Embryonic facial prominence (tissue), 1 donor: ENCODE data around the gene CSF1R.

Source experiments
- DNase-seq: peaks from one replicate; pipeline ENCODE4 v3.0.0-alpha.2; 2016; ENCODE audit errors: extremely low spot score

Gene CSF1R

DNA sequence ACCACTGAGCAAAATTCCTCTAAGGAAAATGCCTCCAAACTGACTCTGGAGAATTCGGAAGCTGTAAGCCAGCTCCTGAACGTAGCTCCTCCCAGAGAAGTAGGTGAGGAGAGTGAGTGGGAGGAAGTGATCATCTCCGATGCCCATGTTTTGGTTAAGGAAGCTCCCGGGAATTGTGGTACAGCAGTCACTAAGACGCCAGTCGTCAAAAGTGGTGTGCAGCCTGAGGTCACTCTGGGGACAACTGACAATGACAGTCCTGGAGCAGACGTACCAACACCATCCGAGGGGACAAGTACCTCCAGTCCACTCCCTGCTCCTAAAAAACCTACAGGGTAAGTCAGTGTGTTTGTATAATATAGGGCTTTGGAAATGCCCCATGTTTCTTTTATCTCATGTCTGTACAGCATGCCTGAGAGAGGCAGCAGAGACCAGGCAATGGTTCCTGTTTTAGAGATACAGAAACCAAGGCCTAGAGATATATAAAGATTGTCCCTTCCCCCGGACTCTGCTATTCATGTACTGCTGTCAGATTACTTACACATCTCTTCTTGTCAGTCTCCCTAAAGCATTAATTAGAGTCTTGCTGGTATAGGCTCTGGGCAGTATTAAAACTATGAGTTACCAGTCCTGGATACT, 61.9 kb downstream of the CSF1R start:
- no peak for DNase-seq

DNA sequence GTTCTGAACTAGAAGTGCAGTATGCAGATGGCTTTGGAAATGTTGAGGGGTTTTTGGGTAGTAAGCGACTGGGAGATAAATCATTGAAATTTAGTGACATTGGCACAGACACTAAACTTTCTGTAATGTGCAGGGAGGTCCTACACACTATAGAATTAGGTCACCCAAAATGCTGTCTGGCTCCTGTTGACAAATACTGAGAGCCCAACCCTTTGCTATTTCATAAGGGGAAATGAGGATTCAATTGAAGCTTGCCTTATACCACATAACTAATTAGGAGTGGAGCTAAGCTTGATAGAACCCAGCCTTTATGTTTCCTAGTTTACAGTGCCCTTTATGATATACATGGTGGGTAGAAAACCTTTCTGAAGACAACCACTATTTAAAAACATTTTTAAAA, 63.2 kb downstream of the CSF1R start:
- DNase-seq: no peak

DNA sequence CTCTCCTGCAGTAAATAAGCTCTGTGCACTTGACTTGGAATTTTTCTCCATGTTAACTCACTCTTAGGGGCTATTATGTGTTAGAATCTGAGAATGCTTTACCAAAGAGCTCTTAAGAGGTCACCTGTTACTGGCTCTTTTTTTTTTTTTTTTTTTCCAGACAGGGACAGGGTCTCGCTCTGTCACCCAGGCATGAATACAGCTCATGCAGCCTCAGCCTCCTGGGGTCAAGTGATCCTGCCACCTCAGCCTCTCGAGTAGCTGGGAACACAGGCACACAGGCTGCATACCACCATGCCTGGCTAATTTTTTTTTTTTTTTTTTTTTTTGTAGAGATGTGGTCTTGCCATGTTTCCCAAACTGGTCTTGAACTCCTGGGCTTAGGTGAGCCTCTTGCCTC, 63.7 kb downstream of the CSF1R start:
- DNase-seq: no peak

DNA sequence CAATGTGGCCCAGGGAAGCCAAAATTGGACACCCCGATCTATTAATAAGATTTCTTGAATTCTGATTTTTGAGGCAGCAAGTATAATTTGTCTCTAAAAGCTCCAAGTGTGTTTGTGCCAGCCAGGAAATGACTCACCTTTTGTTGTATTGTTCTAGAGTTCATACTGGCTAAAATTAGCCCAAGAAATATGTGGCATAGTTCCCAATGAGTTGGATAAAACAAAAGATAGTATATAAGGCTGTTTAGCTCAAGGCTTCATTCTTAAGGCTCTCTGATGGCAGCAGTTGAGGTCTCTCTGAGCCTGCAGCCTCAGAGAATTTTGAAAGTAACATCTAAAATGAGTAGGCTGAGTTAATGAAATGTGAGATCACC, 64.2 kb downstream of the CSF1R start:
- no peak for DNase-seq

DNA sequence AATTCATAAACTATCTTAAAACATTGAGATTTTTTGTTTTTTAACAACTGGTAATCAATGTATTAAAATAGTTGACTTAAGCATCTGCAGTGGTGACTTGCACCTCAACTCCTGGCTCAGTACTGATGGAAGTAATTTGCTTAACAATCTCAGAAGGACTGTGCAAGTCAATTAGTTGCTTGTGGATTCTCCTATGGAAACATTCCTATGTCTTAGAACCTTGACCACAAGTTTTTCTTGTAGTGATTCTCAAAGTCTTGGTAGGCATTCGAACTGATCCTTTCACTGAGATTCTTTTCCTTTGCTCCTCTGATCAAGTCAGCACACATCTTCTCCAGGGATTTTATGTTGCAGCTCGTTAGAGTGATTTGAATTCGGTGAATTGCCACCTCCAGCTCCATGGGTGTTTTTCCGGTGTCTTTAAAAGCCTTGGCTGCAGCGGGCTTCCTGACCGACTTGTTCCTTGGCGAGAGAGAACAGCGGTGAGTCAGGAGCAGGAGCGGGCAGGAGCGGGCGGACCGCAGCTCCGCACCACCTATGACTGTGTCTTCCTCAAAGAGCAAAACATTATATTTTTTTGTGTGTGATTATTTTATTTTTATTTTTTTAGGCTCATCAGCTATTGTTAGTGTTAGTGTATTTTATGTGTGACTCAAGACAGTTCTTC, 64.7 kb downstream of the CSF1R start:
- DNase-seq: no peak

DNA sequence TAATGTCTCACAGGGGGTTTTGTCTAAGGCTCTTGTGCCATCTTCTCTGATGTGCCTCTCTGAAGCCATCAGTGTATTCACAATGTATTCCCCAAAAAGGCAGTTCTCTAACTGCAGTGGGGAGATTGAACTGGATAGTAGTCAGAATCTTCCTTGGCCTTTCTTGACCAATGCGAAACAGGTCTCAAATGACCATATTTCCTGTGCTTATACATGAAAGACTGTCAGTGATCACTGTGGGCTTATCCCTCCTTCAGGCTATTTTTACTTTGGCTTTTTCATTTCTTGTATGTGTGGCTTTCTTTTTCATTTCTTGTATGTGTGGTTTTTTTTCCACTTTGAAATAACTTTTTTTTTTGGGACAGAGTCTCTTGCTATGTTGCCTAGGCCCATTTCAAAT, 66.1 kb downstream of the CSF1R start:
- no peak for DNase-seq

DNA sequence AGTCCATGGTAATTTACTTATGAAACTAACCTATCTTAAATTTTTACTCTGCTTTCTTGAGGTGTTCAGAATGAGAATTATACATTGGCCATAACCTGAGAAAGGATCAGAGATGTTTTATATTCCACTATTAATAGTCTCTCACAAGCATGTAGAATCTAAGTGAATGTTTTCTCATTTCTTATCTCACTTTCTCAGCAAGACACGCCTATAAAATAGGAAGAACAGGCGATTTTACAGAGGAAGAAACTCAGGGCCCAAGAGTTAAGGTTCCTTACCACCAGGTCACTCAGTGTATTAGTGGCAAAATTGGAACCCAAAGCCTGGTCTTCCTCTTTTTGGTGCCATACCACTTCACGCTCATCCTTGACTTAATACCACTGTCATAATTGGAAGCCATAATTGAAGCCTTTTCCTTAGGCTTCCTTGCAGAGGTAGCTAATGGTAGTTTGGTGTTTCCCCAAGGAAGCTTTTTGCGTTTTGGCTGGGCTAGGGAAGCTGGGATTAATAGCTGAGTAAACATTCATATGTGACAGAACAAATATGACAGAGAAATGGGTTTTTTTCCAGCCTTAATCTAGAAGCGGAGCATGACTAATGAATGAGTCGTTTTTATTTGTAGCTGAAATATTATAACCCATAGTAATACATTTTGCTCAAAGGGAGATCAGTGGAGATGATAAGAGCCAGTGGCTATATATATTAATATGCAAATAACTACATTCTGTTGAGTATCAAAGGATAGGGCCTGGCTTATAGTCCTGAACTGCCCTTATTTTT, 68.9 kb downstream of the CSF1R start:
- DNase-seq: no peak

DNA sequence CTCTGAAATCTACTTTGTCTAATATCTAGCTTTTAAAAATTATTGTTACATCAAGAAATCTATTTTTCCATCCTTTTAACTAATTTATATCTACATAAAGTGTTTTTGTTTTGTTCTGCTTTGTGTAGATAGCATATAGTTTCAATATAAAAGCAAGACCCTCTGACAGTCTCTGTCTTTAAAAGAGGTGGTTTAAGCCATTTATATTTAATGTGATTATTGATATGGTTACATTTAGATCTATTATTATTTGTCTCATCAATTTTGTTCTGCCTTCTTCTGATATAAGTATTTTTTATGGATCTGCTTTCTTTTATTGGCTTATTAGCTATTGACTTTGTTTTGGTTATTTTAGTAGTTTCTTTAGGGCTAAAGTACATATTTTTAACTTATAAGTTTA, 69.8 kb downstream of the CSF1R start:
- DNase-seq: no peak

DNA sequence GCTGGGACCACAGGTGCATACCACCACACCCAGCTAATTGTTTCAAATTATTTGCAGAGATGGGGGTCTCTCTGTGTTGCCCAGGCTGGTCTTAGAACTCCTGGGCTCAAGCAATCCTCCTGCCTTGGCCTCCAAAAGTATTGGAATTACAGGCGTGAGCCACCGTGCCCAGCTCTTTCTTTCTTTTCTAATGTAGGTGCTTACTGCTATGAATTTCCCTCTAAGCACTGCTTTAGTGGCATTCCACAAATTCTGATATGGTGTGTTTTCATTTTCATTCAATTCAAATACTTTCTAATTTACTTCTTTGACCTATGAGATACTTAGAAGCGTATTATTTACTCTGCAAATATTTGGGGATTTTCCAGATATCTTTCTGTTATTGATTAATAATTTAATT, 70.9 kb downstream of the CSF1R start:
- DNase-seq: no peak

DNA sequence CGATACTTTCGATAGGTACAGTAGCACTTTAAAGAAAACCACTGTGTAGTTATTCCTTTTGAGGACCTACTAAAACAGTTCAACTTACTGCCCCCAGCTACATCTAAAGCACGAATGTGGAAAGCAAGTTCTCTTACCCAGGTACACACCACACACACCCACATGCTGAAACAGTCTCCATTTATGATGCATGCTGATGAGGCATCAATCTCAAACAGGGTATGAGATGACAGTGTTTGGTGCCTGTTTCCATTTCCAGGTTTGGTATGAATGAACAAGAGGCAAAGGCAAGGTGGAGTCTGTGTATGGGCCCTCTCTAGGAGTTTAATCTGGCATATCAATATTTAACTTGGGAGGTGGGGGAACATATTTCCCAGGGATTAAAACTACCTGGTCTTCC, 71.9 kb downstream of the CSF1R start:
- no peak for DNase-seq

DNA sequence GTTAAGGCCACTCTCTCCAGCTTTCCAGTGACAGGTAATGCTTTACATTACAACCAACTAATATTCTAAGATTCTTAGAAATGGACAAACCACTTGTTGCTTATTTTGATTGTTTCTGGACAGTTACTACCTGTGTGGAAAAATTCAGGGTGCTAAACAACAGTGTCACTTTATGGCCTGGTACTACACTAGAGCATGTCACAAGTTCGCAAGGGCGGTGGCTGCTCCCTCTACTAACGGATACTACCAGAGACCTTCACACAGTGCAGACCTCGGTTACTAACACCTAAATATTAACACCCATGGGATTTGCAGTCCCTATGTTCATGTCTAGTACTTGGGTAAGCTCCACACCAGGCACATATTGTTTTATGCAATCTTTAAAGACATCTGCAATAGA, 72.4 kb downstream of the CSF1R start:
- DNase-seq: no peak

DNA sequence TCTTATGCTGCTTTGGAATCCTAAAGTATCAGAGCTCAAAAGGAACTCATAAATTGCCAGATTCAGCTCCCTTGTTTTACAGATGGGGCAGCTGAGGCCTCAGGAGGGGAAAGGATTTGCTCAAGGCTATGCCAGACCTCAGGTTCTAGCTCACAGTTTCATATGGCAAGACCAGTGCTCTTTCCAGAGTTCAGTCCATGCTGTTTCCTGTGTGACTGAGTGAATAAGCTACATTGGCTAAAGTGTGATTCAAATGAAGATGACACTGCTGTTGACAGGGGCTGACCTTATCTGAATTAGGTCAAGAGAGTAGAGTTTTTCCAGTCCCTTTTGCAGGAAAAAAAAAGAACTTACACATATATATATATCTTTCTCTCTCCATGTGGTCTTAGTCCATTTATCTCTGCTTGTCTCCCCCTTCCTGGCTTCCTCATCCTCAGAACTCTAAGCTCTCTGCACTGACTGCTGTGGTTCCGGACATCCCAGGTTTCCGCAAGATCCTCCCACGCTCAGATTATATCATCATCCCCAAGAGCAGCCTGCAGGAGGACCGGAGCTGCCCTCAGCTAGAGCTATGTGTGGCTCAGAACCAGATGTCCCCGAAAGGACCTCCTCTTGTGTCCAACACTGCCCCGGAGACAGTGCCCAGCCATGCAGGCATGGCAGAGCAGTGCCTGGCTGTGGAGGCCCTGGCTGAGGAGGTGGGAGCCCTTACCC, 76.5 kb downstream of the CSF1R start:
- DNase-seq: no peak

DNA sequence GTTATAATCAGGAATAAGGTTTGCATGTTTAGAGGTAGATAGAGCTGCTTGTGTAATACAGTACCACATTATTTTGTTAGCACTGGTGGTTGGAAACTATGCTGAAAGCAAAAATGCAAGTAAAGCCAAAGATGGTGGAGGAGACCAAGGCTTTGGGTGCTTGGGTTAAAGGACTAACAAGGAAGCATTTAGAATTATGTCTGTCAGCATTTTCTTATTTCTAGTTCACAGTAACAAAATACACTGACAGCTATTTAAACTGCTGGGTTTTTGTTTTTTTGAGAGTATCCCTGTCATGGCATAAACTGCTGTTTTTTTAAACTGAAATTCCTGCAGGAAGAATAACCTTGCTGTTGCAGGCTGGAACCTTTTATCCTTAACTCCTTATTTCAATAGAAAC, 79.3 kb downstream of the CSF1R start:
- DNase-seq: no peak

DNA sequence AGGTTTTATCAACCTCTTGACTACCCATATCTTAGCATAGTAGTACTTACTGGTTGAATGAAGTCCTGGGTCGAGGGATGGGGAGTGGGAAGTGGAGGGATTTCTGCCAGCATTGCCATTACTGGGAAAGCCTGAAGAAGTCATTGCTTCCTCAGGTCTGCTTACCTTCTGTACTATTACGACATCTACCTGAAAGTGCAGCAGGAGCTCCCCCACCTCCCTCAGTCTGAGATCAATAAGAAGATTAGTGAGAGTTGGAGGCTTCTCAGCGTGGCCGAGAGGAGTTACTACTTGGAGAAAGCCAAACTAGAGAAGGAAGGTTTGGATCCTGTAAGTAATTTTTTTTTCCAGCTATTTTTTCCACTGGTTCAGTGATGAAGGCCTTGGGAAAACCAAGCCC, 80.0 kb downstream of the CSF1R start:
- no peak for DNase-seq
